Hepatic stellate cell (primary cell): ENCODE measurements around the gene MPST.

Experiments used
- DNase-seq: peaks from one replicate; pipeline ENCODE4 v3.0.0; 2011; ENCODE audit warnings: low spot score

Gene MPST

GRCh38 chr22:37079158-37079557, 59.6 kb downstream of the MPST start:
- DNase-seq, result no peak
